ENCODE measurements around the gene POLR2L. TPM values are rescaled to one million over a fixed set of nuclear protein-coding genes. Genes with fewer than 3 reads are reported as not detected.

Gene POLR2L
- total and polyA plus RNA-seq, 2 of the 13 experiments (the other 11 are each of a cell fraction or from before 2014, with no cell fraction given): 104 to 114 TPM

- TF ChIP-seq GMEB1 (CRISPR knock-in tag; IDR thresholded peaks at IDR 0.05; ENCODE audit: borderline replicate concordance): no peak
- TF ChIP-seq HES4 (CRISPR knock-in tag; IDR thresholded peaks at IDR 0.05; ENCODE audit: borderline replicate concordance): peak; percentile 23; the same call in 1 of the 2 replicates
- no peak for TF ChIP-seq SSRP1 (CRISPR knock-in tag; IDR thresholded peaks at IDR 0.05)
- TF ChIP-seq ZNF670 (CRISPR knock-in tag; IDR thresholded peaks at IDR 0.05; ENCODE audit: borderline replicate concordance): no peak
- no peak for TF ChIP-seq FOXK1 (CRISPR knock-in tag; IDR thresholded peaks at IDR 0.05; ENCODE audit: borderline replicate concordance, low read depth)
- TF ChIP-seq ZNF770 (CRISPR knock-in tag; IDR thresholded peaks at IDR 0.05): no peak
- TF ChIP-seq ARID2 (CRISPR knock-in tag; IDR thresholded peaks at IDR 0.05; ENCODE audit: borderline replicate concordance): no peak
- no peak for TF ChIP-seq CBX2 (IDR thresholded peaks at IDR 0.05; ENCODE audit: low read depth, low read length)
- no peak for TF ChIP-seq CBX2 (CRISPR knock-in tag; IDR thresholded peaks at IDR 0.05; ENCODE audit: low read depth)
- no peak for TF ChIP-seq NFE2 (CRISPR knock-in tag; IDR thresholded peaks at IDR 0.05)
- TF ChIP-seq ZFY (CRISPR knock-in tag; IDR thresholded peaks at IDR 0.05): peak; percentile 51
- TF ChIP-seq ARHGAP35 (CRISPR knock-in tag; IDR thresholded peaks at IDR 0.05; ENCODE audit: borderline replicate concordance): 0 out of 2 replicates have a peak, but pooled peaks have one; percentile 45
- TF ChIP-seq ZNF737 (CRISPR knock-in tag; IDR thresholded peaks at IDR 0.05; ENCODE audit: borderline replicate concordance): no peak
- no peak for TF ChIP-seq KLF16 (CRISPR knock-in tag; IDR thresholded peaks at IDR 0.05)
- TF ChIP-seq ZNF17 (CRISPR knock-in tag; IDR thresholded peaks at IDR 0.05): no peak
- TF ChIP-seq NCOR1 (IDR thresholded peaks at IDR 0.05; ENCODE audit: borderline replicate concordance, low read length): no peak
- TF ChIP-seq ZNF24 (IDR thresholded peaks at IDR 0.05): no peak
- TF ChIP-seq KDM2A (CRISPR knock-in tag; IDR thresholded peaks at IDR 0.05; ENCODE audit: borderline replicate concordance, low read depth): peak; percentile 79
- no peak for TF ChIP-seq GZF1 (CRISPR knock-in tag; IDR thresholded peaks at IDR 0.05)
- TF ChIP-seq ZBTB25 (CRISPR knock-in tag; IDR thresholded peaks at IDR 0.05): no peak
- TF ChIP-seq AHR (CRISPR knock-in tag; IDR thresholded peaks at IDR 0.05): no peak
- no peak for TF ChIP-seq ATM (IDR thresholded peaks at IDR 0.05; ENCODE audit: borderline replicate concordance)
- no peak for TF ChIP-seq ZBTB42 (CRISPR knock-in tag; IDR thresholded peaks at IDR 0.05)
- TF ChIP-seq ZNF562 (CRISPR knock-in tag; IDR thresholded peaks at IDR 0.05; ENCODE audit: borderline replicate concordance): no peak
Observed at GRCh38 chr11:832529-833113, 9.7 kb downstream of the POLR2L start, which contains the start of gene CD151 (continued).
